NCI-H460 (cell line): ENCODE results near the gene ARNT2. TPM values are rescaled to one million over a fixed set of nuclear protein-coding genes. Genes with fewer than 3 reads are reported as not detected.
A peak's percentile ranks its signal among the peaks of the same experiment; 100 is the strongest.

Source experiments
- DNase-seq: peaks from one replicate; pipeline ENCODE4 v3.0.0-alpha.2; 2016; ENCODE audit warnings: low read depth; ENCODE audit errors: extremely low read depth
- total RNA-seq: library from RNA; depleted of rRNA; stranded (reverse); fragments of >200 nt; shearing (Covaris generic); gene quantifications from 2 replicates; pipeline ENCODE4 v1.2.3, GENCODE V29; 2014

ARNT2 gene
- total RNA-seq, 1 experiment from 2014 or later = 1.0 TPM

DNA sequence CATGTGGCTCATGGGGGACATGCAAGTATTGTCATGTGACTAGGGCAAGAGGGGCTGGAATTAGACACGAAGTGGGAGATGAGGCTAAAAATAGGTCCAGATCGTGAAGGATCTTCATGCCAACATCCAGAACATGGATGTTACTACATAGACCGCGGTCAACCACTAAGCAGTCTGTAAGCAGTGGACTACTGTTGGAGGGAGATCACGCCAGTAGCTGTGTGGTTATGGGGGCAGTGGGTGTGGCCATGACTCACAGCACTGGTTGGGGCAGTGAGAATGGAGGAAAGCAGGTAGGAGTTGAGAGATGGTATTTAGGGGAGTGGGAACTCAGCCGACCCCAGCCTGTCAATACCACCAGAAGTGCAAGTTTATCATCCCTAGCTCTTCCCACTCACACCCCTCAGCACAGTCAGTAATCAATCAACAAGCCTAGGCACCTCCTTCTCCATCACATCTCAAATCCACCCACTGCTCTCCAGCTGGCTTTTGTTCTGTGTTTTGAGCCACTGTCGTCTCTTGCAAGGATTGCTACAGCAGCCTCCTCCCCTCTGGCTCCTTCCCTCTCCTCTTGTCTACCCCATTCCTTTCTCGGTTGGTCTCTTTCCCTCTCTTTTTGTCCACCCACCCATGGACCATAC is 183.8 kb downstream of the ARNT2 start:
- no peak for DNase-seq

DNA sequence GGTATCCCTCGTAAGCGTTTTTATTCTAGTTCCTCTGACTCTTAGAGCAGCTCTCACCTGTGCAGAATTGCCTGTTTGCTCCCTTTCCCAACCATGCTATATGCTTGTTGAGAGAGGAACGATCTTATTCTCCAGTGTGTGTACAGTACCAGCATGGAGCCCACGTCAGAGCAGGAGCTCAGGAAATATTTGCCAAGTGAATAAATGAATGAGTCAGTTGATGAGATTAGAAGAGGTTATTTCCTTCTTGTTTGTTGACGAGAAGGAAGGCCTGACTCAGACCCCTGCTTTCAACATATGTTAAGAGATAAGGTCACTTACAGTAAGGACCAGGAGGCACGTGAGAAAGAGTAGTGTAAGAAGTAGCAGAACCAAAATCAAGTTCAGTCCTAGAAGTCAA is 184.6 kb downstream of the ARNT2 start:
- peak; percentile 26 for DNase-seq

DNA sequence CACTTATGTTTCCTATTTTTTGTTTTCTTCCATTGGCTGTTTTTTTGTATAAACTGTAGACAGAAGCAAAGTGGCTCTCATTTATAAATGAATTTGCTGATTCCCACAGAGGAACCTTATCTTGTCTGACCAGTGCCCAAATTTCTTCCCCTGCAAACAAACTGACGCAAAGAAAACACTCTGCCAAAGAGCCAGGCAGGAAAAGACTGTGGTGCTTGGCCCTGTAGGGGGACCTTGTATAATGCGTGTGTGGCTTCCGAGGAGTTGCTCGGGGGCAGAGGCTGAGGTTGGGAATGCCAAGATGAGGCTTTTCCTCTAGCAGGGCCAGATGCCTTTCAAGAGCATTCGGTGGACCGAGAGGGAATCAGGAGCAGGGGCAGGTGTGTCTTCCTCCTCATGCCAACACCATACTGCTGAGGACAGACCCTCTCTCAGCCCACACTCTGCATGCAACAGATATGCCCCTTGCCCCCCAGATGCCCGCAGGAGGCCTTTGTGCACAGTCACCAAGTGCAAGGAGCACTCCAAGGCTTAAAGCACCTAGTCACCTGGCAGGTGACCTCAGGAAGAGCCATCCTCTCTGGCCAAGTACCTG is 186.7 kb downstream of the ARNT2 start:
- no peak for DNase-seq

DNA sequence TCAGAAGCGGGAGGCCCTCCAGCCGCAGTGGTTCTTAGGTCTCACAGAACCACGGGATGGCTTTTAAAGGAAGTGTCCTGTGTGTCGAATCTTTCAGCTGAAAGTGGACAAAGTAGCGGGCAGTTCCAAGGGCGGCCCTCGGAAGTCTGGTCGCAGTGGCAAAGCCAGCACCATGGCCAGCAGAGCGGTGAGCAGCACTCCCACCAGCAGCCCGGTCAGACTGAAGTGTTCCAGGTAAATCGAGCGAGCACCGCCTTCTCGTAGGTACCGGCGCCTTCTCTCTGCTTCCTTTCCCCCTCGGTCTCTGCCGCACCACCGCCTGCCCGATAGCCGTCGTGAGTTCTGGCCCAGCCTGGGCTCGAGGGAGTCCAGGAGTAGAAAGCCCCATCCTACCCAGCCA is 187.3 kb downstream of the ARNT2 start:
- no peak for DNase-seq

DNA sequence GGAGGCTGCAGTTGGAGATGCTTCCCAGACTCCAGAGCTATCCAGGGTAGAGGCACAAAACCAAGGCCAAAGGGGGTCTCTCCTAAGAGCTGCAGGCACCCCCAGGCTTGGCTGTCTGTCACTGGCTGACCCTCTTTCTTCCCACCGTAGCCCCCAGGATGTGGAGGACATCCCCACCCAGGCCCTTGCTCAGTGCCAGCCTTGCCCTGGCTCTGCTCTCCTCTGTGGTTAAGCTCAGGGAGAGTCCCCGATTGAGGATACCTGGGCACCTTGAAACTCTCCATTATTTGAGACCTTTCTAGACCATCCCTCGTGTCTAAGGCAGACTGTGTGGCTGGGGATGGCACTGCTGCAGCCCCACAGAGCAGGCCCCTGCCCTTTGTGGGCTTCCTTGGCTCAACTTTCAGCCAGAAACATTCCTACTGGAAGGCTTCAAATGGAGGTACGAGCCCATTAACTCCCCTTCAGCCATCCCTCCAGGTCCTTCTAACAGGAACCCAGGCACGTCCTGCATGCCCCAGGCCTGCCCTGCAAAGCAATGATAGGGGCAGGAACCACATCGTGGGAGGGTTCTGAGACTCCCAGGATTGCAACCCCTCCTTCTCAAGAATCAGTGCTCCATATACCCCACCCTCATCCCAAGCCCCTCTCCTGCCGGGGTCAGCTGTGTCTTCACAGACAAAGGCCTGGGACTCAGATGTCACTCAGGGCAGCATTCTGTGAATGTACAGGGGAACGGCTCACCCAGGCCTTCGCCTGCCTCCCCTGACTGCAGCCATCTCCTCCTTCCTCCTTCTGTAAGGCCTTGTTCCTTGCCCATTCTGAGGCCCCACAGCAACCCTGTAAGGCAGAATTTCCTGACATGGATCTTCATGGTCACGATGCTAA is 188.0 kb downstream of the ARNT2 start:
- DNase-seq = no peak

DNA sequence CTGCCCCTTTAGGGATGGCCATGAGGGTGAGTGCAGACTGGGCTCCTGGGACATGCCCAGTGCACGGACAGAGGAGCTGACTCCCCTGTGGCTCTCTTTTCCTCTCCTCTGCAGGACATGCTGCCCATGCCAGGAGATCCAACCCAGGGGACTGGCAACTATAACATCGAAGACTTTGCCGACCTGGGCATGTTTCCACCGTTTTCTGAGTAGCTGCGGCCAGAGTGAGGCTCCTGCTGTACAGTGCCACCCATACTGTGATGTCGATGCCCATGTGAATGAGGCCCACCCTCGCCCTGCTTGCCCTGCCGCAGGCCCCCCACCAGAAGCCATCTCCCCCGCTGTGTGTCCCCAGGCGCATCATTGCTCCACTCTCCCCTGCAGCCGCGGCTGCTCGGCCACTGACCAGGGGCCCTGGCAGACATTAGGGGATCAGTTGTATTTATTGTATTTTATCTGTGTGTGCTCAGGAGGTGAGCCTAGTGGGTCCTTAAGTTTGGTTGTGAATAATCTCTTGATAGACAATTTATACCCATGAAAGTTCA is 189.4 kb downstream of the ARNT2 start:
- DNase-seq = no peak

DNA sequence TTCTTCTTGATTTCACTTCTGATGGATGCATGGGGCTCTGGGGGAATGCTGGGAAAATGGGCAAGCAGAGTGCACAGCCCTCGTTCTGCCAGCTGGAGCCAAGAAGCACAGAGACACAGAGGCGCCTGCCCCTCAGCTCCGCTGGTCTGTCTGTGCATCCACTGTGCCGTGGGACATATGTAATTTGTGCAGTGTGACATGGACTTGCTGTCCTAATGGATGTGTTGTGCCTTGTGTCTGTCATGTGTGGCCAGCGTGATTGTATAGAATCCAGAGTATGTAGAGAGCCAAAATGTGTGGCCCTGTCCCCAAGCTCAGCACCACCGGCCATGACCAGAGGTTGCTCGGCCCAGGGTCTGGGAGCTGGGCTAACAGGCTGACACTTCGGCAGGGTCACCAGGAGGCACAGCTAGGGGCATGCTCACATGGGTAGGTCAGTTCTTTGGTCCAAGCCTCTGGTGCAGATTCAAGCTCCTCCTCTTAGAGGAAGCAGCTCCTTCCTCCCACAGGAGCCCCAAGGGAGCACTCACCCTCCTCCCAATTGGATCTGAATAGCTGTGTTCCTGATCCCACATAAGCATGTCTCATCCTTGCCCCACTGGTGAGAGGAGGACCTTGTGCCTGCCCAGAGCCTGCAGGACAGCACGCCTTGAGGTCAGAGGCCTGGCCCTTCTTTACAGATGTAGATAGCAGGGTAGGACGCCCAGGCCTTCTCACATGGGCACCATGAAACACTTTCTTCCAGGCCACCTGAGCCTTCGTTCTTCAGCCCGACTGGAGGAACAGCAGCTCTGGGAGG is 190.1 kb downstream of the ARNT2 start:
- DNase-seq = no peak

DNA sequence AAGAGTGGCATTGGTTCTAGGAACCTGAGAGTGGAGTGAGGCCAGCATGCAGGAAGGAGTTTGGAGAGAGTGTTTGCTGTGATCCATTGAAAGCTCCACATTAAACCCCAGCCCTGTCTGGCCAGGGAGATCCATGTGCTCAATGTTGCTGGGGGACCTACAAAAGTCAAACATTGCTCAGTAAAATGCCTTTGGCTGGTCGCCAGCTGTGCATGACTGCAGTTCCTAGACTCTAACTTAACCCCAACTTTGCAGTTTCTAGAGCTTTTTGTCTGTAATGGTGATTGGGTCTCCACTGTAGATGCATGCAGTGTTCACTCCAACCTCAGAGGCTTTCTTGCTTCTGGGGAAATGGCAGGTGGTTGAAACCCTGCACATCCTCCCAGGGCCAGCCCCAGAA is 191.2 kb downstream of the ARNT2 start:
- no peak for DNase-seq

DNA sequence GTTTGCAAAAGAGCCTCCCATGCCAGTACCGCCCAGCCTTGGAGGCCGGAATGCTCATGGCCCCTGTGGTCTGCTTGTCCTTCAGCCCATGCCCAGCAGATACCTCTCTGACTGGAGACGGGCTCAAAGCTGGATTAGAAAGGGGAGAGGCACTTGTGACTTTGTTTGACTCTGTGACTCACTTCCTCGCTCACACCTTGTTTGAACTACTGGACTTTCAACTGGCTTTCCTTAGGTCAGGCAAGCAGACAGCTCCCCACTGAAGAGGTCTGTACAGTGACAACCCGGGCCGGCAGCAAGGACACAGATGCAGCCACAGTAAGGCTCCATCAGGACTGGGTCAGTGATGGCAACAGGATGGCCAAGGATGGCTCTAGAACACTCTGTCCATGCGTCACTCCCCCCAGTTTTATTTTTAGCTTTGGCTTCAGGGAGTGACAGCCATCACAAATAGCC is 192.4 kb downstream of the ARNT2 start:
- DNase-seq = no peak

DNA sequence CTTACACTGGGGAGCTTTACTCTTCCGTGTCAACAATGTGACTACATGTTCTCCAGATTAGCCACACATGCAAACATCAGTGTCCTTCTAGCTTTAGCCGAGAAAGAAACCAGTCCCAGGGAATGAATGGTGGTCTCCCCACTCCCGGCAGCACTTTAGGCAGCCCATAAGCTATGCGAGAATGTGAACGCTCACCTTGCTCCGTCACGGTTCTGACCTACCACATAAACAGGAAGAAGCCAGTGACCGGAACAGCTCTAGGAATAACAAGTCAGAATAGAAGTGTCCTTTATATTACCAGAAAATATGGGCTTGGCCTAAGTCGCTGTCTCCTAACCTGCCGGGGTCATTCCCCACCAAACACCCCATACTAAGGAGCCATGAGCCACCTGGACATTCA is 192.9 kb downstream of the ARNT2 start:
- DNase-seq = no peak

DNA sequence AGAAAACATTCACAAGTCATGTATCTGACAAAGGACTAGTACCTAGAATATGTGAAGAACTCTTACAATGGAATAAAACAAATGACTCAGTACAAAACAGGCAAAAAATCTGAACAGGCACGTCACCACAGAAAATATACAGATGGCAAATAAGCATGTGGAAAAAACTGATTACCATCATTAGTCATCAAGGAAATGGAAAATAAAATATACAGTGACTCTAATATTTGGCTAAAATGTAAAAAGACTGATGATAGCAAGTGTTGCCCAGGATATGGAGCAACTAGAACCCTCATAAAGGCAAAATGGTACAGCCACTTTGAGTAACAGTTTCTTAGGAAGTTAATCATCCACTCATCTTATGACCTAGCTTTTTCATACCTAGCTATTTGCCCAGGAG is 195.2 kb downstream of the ARNT2 start:
- no peak for DNase-seq

DNA sequence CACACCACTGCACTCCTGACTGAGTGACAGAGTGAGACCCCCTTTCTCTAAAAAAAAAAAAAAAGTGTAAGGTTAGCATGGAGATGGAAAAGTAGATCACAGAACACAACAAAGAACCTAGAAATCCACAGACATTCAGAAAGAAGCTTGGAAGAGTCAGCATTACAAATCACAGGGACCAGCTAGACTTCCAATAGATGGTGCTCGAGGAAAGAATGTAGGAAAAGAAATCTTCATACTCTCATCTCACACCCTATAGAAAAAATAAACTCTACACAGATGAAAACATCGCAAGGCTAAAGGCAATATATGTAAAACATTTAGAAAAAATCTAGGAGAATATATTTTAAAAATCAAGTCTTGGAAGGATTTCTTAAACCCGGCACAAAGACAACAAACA is 196.4 kb downstream of the ARNT2 start:
- no peak for DNase-seq

DNA sequence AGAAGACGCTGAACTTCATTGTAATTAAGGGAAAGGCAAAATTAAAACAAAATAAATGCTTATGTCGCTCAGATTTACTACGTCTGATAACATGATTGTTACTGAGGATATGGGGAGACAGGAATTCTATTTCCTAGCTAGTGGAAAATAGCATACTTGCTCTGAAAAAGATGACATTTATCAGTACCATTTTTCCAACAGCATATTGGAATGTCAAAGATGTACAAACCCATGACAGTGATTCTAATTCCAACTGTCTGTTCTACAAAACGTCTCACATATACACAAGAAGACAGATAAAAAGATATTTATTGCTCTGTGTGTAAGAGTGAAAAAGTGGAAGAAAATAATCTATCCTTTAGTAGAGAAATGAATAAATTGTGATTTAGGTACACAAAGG is 197.1 kb downstream of the ARNT2 start:
- DNase-seq = no peak

DNA sequence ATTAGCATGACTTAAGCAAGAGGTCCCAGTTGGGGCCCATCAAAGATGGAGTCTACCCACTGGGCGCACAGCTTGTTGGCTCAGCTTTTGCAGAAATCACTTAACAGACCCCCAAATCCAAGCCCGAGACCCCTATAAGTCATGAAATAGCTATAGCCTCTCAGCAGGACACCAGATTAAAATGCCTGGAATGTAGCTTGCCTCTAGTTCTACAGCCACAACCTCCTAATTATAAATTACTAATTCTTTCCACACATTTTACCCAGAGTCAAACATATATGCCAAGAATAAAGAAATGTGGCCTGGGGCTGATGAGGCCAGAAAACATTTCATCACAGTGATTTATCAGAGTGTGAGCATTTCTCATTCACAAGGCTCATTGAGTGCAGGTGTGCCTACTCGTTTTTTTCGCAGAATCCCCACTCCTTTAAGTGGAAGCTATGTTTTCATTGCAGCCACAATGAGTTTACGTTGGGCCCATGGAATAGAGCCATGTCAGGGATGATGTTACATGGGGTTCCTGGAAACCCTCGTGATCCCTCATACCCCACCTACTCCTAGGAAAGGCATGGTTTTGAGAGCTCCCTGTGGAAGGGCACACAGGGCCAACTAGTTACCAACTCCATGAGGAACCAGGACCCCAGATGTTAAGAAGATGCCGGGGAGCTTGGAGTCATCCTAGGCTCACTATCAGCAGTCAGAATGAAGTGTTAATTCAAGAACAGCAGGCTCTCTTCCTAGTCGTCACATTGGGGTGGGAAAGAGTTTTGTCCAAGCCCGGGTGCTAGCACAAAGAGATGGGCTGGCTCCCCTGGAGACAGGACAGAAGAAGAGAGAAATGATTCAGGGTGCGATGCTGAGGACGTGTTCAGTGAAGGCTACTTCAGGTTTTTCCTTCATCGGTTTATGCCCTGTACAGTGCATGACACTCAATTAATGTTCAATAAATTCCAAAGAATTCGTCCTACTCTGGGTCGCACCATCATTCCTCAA is 200.7 kb downstream of the ARNT2 start:
- no peak for DNase-seq

DNA sequence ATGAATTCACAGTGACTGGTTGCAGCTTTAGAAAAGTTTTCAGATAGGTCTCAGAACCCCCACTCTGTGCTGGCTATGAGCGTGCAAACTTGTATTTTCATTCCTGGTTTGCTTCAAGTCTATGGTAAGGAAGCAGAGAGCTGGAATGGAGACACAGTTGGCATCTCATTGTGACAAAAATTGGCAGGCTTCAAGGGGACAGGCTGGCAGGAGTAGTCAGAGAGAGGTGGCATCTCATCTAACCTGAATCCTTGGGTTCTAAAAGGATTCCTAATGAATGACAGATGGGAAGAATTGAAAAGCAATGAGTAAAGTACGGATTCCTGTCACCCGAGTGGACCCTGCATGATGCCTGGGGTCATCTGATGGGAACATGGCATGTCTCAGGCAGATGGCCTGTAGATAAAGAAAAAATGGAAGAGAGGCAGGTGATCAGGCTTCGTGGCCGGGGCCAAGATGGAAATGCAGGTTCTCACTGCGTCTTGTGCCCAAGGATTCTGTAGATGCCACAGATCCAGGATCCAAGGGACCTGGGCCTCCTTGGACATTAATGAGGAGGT is 201.5 kb downstream of the ARNT2 start:
- no peak for DNase-seq

DNA sequence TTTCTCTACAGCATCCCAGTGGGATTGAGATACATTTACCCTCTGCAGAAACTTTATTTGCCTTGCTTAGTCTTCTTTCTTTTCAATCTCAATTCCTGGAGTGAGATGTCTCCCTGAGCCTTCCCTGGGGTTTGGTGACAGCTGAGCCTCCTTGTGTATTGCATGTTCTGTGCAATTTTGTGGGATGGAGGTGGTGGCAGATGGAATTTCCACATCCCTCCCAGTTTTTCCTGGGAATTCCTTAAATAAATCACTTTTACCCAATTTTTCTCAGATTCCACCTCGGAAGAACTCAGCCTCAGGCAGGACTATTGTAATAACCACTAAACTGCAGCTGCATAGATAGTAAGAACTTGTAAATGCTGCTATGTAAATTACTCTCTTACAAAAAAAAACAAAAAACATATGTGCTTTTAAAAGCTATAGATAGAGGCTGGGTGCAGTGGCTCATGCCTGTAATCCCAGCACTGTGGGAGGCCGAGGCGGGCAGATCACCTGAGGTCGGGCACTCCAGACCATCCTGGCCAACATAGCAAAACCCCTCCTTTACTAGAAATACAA is 202.4 kb downstream of the ARNT2 start:
- no peak for DNase-seq

DNA sequence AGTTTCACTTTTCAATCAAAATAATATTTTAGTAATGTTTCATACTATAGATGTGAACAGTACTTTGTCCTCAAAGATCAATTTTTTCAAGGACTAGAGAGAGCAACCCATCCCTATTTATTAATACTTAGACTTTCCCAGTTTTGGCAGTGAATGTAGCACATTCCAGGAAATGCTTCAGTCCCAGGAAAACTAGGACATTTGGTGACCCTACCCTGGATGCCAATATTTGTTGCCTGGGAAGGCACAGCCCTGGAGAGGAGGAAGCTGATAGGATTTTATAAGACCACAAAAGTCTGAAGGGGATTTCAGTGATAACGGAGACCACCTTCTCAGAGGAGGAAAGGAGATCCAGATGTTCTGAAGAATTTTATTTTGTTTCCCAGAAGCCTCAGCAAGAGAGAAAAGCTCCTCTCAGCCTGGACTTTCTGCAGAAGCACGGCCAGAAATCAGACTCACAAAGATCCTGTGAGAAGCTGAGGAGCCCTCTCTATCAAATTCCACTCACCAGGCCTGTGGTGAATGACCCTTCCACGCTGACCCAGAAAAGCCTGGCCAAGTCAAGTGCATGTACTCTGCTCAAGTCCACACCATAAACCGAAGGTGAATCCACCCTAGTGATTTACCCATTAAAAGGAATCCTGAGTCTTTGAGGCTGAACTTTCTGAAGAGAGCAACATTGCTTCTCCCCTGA is 203.3 kb downstream of the ARNT2 start:
- DNase-seq = no peak

DNA sequence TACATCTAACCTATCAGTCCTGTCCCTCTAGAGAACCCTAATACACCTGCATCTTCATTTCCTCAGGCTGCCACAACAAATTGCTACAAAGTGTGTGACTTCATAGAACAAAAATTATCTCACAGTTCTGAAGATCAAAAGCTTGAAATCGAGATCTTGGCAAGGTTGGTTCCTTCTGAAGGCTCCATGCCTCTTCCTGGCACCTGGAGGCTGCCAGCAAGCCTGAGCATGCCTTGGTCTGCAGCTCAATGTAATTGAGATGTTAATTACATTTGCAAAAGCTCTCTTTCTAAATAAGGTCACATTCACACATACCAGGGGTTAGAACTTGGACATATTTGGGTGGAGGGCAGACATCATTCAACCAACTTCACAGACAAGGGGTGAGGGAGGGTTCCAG is 204.5 kb downstream of the ARNT2 start:
- no peak for DNase-seq
